ENCODE results near the gene OR4C46.
"Not testable (repeated sequence)": the region's sequence is repeated elsewhere in the genome, so short reads cannot be mapped to it uniquely, and the experiment has no call there.

Gene OR4C46

GRCh38 chr11:54603898-54604297 is at the start of gene OR4C46:
Gene OR4C46, minus strand, starts transcription at chr11:54603998. Its CDS starts 0 bp downstream, at chr11:54603998.
- no peak within 1 kb of the TSS for H3K27ac Mint-ChIP-seq
- H3K36me3 Mint-ChIP-seq (ENCODE audit: low read depth): no peaks in the 10 kb centered on the region
- H3K4me1 Mint-ChIP-seq (ENCODE audit: low read depth): no peaks in the 10 kb centered on the region
- H3K27me3 Mint-ChIP-seq: no peaks in the 10 kb centered on the region
- H3K9me3 Mint-ChIP-seq: peaks cover 59% of the 10 kb centered on the region
- H3K4me3 Mint-ChIP-seq: no peak within 1 kb of the TSS
- intact Hi-C loops (cut with micrococcal nuclease): no loop called here

GRCh38 chr11:54645606-54646005 is 41.8 kb upstream of the OR4C46 start:
- H3K27me3 Mint-ChIP-seq; intact Hi-C loops (cut with micrococcal nuclease): not testable (repeated sequence)

GRCh38 chr11:54561439-54561838 is 42.4 kb downstream of the OR4C46 start:
- H3K9me3 Mint-ChIP-seq: peaks cover 72% of the 10 kb centered on the region
- intact Hi-C loops (cut with micrococcal nuclease): not testable (repeated sequence)

More at GRCh38 chr11:54645606-54646005, 41.8 kb upstream of the OR4C46 start:
- not testable (repeated sequence) for H3K4me1 Mint-ChIP-seq (ENCODE audit: low read depth); H3K4me3 Mint-ChIP-seq; H3K36me3 Mint-ChIP-seq (ENCODE audit: low read depth); H3K27ac Mint-ChIP-seq
- H3K9me3 Mint-ChIP-seq: peaks cover 61% of the 10 kb centered on the region

GRCh38 chr11:54558919-54559318 is 44.9 kb downstream of the OR4C46 start:
- Mint-ChIP-seq H3K4me1 (ENCODE audit: low read depth) (no peaks in the 10 kb centered on the region), H3K4me3 (no peak overlapping the region), H3K36me3 (ENCODE audit: low read depth) (no peaks in the 10 kb centered on the region), H3K27me3 (no peaks in the 10 kb centered on the region), H3K27ac (no peak overlapping the region), H3K9me3 (peaks cover 54% of the 10 kb centered on the region)
- intact Hi-C loops (cut with micrococcal nuclease): no loop called here

More at GRCh38 chr11:54561439-54561838, 42.4 kb downstream of the OR4C46 start:
- H3K27ac Mint-ChIP-seq; H3K27me3 Mint-ChIP-seq; H3K4me3 Mint-ChIP-seq; H3K4me1 Mint-ChIP-seq (ENCODE audit: low read depth); H3K36me3 Mint-ChIP-seq (ENCODE audit: low read depth): not testable (repeated sequence)

- intact Hi-C loops (cut with micrococcal nuclease): no loop called here
- H3K27ac Mint-ChIP-seq: no peak overlapping the region
- H3K9me3 Mint-ChIP-seq: peaks cover 55% of the 10 kb centered on the region
- no peaks in the 10 kb centered on the region for H3K36me3 Mint-ChIP-seq (ENCODE audit: low read depth)
- H3K4me1 Mint-ChIP-seq (ENCODE audit: low read depth): no peaks in the 10 kb centered on the region
- no peaks in the 10 kb centered on the region for H3K27me3 Mint-ChIP-seq
- H3K4me3 Mint-ChIP-seq: no peak overlapping the region
These were observed 45.4 kb downstream of the OR4C46 start for GRCh38 chr11:54558407-54558806.

Measured in dendritic cell treated with granulocyte-macrophage colony-stimulating factor and Interleukin-4, amounts not matched to agents 40 ng/mL and 50 ng/mL, for 4 days (primary cell).